HK-2 (cell line): ENCODE measurements around the gene HNF4A.
A peak's percentile ranks its signal among the peaks of the same experiment; 100 is the strongest.

ENCODE experiments used
- DNase-seq: peaks from one replicate; pipeline ENCODE4 v3.0.0-alpha.2; 2018; ENCODE audit not compliant: unreplicated experiment

HNF4A gene

DNA sequence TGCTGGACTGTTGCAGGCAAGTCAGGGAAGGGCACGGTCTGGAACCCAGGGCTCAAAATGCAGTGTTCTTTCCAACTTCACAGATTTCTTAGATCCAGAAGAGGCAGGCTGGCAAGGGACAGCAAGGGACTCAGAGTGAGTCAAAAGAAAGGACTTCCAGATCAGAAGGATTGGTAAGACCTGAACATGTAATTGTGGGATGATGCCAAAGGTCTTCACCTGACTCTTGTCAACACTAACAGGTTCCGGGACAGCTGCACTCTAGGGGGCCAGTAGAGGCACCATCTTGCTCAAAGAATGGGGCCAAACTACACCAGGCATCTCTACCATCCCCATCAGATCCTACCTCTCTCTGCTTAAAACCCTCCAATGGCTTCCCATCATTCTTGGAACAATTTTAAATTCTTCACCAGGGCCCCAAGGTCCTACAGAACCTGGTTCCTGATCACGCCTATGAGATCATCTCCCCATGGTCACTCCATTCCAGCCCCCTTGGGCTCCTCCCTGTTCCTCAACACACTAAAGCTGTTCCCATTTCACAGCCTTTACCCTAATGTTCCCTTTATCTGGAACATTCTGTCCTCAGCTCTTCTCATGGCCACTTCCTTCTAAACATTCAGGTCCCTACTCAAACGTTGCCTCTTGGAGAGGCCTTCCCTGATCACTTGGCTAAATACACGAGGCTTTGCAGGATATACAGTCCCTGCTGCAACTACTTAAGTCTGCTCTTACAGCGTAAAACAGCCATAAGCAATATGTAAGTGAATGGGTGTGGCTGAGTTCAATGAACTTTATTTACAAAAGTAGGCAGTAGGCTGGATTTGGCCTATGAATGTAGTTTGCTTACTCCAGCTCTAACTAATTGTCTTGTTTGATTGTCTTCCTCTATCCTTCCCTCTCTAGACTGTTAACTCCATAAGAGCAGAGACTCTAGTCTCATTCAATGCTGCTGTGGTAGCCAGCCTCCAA is 90.5 kb downstream of the HNF4A start:
- no peak for DNase-seq

GRCh38 chr20:44447827-44448419 is 92.4 kb downstream of the HNF4A start:
- DNase-seq: no peak

DNA sequence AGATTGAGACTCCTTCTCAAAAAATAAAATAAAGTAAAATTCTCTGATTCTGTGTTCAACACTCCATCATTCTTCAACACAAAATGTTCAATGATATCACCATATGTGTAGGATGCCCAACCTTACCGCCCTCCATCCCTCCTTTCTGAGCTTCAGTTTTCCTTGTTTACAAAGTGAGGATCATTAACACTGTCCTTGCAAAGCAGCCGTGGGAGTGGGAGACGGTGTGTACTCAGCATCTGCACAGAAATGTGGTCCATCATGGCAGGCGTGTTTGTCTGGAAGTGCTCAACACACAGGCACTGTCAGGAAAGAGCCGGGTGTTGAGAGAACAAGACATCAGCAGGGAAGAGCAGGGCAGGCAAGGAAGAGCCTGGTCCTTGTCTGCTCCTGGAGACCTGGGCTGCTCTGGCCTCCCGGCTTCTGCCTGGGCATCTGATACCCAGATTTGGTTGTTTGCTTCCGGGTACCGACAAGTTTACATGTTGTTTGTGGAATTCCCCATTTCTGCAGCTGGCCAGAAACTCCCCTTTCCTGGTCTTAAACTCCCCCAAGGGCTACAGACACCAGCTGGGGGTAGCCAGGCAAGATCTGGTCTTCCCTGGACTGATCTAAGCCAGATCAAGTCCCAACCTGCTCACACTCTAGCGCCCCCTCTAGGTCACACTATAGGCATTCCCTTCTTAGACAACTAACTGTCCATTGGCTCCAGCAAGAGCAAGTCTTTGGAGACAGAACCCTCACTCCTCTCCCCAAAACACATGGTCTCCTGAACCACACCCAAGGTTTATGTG is 93.5 kb downstream of the HNF4A start:
- no peak for DNase-seq

- DNase-seq: no peak
Observed at GRCh38 chr20:44449864-44450263, 94.4 kb downstream of the HNF4A start.

DNA sequence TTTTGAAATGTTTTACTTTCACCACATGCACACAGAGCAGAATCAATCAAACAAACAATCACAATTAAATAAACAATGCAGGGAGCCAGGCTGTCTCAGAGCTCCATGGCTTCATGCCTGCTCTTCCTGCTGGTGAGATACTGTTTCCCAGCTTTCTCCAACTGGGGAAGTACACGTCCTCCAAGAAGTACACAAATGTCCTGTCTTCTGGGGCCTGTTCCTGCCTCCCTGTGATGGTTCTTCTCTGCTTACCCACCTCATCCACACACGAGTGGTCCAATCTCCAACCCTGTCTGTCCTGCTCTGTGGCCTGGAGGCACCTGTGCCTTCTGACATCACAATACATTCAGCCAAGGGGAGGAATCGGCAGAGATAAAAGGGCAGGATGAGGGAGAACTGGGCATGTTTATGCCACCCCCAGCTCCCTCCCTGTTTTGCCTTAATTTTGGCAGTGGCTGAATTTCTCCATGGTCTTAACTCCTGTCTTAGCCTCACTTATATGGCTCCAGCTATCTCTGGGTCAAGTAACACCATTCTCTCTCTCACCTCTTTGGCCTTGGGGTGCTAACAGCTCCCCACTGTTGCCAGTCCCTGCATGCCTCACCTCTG is 94.9 kb downstream of the HNF4A start:
- no peak for DNase-seq

DNA sequence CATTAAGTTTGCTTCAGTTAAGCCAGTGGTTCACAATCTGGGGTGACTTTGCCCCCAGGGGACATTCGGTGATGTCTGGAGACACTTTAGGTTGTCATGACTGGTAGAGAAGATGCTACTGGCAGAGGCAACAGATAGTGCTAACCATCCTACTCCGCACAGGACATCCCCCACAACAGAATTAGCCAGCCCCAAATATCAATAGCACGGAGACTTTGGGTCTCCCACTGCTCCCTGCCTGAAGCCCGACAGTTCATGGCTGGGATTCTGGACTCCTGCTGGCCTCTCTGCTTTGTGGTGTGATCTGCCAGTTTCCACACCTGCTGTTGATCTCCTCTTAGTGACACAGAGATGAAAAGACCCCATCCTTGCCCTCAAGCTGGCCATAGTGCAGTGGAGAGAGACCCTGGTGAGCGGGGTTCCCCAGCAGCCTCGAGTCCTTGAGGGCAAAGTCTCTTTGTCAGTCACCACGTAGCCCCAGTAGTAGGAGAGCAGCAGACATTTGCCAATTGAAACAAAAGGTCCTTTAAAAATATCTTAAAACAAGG is 95.5 kb downstream of the HNF4A start:
- no peak for DNase-seq

DNA sequence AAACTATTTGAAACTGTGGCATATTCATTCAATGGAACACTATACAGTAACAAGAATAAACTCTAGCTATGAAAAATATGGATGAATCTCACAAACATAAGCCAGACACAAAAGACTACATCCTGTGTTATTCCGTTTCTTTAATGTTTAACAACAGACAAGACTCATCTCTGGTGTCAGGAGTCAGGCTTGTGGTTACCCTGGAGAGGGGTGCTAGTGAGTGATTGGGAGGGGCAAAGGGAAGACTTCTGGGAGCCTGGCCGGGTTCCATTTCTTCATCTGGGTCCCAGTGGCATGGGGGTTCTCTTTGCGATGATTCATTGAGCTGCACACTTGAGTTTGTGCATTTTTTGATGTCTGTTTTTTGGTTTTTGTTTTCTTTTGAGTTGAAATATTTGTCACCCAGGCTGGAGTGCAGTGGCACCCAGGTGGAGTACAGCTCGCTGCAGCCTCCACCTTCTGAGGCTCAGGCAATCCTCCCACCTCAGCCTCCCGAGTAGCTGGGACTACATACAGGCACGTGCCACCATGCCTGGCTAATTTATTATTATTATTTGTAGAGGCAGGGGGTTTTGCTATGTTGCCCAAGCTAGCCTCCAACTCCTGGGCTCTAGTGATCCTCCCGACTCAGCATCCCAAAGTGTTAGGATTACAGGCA is 98.9 kb downstream of the HNF4A start:
- peak; percentile 49 for DNase-seq

DNA sequence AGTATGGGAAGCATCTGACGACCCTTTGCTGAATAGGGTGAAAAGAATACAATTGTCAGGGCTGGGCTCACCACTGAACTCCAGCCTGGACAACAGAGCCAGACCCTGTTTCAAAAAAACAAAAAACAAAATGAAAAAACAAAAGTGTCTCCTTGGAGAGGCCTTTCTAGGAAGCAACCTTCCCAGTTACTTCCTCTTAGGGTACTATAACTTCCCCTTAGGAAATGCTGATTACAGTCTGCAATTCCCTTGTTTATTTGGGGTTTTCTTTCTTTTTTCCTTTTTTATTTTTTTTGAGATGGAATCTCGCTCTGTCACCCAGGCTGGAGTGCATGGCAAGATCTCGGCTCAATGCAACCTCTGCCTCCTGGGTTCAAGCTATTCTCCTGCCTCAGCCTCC is 99.6 kb downstream of the HNF4A start:
- DNase-seq: no peak

GRCh38 chr20:44456611-44457010 is 101.1 kb downstream of the HNF4A start:
- no peak for DNase-seq

GRCh38 chr20:44457016-44457415 is 101.5 kb downstream of the HNF4A start:
- DNase-seq: no peak

DNA sequence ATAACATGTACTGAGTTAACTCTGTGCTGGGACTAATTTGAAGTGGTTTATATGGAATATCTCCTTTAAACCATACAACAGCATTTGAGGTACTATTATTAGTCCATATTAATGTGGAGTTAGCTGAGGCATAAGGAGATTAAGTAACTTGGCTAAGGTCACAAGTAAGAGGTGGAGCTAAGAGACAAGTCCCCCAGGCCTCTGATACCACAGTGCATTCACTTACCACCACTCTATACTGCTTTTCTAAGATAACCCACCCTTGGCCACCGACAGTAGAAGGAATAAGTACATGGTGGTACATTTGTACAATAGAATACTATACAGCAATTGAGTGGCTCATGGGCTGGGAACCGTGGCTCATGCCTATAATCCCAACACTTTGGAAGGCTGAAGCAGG is 103.8 kb downstream of the HNF4A start:
- no peak for DNase-seq

GRCh38 chr20:44460795-44461141 is 105.3 kb downstream of the HNF4A start:
- no peak for DNase-seq

DNA sequence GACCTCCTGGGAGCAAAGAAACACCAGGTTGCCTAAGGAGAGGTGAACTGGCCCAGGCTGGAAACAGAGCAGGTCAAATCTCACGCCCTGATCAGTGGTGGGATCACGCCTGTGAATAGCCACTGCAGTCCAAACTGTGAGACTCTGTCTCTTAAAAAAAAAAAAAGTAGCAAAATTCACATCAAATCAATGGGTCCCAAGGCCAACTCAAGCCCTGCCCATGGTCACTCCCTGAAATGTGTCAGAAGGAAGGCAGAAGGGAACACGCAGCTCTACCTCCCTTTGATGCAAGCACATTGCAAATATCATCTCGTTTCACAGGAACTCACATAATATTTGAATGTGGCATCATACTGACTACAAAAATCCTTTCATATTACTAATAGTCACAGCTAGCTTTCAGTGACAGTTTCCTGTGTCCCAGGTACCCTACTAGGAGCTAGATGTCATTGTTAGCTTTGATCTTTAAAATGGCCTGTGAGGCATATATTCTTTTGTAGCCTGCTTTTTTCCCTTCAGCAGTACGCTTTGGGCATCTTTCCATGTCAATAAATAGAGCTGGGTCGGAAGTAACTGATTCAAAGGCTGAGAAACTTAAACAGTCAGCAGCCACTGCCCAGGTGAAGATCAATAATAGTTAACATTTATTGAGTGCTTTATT is 105.8 kb downstream of the HNF4A start:
- no peak for DNase-seq

DNA sequence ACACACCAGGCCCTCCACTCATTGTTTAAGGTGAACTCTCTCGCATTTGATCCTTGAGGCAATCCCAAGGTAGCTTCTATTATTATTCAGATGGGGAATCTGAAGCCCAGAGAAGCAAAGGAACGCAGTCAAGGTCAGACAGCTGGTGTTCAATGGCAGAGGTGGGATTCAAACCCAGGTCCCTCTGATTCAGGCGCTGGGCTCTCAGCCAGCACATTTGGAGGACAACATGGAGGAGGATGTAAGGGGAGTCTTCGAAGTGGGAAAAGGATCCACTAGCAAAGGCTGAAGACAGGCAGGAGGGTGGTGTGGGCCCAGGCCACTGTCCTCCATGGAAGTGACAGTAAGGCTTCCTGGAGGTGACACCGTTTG is 106.3 kb downstream of the HNF4A start:
- DNase-seq: no peak

DNA sequence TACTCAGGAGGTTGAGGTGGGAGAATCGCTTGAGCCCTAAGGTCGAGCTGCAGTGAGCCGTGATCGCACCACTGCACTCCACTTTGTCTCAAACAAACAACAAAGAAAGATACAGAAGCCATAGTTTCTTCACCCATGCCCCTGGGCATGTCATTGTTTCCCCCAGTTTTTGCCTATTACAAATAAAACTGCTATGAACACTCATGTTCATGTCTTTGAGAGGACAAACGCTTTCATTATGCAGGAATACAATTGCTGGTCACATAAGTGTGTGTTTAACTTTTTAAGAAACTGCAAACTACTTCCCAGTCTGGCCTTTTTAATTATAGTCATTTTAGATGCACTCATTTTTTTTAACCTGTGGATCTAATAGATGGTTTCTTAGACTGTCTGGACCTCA is 108.0 kb downstream of the HNF4A start:
- no peak for DNase-seq

DNA sequence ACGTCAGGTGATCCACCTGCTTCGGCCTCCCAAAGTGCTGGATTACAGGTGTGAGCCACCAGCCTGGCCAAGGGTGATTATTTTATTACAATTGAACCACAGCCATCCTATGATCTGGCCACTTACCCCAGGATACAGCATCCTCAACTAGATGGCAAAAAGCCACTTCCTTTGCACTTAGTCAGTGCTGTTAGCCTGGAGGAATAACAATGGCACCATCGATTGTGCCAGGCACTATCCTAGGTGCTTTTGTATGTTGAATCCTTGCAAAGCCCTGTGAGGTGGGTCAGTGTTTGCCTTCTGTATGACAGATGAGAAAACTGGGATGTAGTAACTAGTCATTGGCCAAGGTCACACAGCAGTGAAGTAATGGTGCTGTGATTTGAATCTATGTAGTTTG is 109.0 kb downstream of the HNF4A start:
- no peak for DNase-seq

- no peak for DNase-seq
Observed at GRCh38 chr20:44465001-44465560, 109.6 kb downstream of the HNF4A start.

DNA sequence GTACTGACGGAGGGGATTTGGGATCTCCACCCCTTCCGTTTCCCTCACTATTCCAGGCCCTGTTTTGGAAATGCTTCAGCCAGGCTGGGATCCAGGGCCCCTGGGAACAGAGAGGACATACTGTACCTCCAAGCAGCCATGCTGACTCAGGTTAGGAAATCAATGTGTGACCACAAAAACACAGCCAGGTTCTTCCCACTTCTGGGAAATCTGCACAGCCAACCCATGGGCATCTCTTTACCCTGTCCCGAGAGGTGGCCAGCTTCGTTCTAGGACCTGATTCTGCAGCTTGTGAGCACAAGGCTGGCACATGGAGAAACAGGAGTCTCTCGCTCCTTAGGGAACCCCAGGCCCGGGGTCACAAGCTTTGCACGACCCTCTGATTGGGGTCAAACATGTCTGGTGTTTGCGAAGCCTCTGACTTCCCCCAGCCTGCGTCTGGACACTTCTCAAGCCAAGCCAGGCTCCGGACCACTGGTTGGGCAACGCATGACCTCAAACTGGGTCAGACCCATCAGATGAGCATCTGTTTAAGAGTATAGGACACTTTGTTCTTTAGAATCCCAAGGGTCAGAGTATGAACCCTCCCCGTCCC is 111.9 kb downstream of the HNF4A start:
- DNase-seq: no peak

- DNase-seq: no peak
Observed at GRCh38 chr20:44468044-44468782, 112.7 kb downstream of the HNF4A start.
